ENCODE measurements around the gene CHI3L1.

Gene CHI3L1

DNA sequence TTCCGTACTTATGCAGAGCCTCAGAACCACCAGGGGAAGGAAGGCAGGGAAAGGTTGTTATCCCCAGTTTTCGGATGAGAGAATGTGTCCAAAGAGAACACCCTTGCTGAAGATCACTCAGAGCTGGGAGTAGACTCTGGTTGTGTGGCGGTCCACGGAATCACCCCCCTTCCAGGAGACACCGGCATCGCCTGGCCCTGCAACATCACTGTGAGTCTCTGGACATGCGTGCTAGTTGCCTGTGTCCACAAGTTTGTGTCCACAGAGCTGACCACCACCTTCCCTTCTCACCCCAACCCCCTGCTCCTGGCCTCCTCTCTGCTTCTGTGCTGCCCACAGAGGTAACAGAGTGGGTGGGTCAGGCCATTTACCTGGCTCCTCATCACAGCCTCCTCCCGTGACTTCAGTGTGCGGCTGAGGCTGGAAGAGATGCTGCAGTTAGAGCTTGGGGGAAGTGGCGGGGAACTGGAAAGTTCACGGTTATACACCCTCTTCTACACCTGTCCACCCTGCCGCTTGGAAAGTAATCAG lies 18.2 kb downstream of the CHI3L1 start:
- no peak for DNase-seq (ENCODE audit: low read depth)

DNA sequence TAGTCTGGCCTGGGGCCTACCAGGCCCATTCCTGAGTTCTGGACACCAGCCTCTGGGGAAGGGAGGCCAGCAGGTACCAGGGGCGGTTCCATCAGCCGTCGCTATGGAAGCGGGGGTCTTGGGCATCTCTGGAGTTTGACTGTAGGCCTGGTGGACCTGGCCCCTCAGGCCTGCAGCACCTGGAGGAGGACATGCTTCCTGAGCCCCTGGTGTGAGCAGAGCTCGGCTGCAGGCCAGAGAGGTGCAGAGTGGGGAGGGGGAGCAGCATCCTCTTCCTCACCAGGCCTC lies 18.6 kb downstream of the CHI3L1 start:
- no peak for DNase-seq (ENCODE audit: low read depth)

GRCh38 chr1:203167026-203167912 lies 19.2 kb downstream of the CHI3L1 start:
- DNase-seq (ENCODE audit: low read depth) = no peak

- no peak for DNase-seq (ENCODE audit: low read depth)
Measured at GRCh38 chr1:203166192-203166940, 20.1 kb downstream of the CHI3L1 start.

GRCh38 chr1:203165800-203166161 lies 20.7 kb downstream of the CHI3L1 start:
- no peak for DNase-seq (ENCODE audit: low read depth)

- no peak for DNase-seq (ENCODE audit: low read depth)
Measured at GRCh38 chr1:203165101-203165799, 21.3 kb downstream of the CHI3L1 start.

DNA sequence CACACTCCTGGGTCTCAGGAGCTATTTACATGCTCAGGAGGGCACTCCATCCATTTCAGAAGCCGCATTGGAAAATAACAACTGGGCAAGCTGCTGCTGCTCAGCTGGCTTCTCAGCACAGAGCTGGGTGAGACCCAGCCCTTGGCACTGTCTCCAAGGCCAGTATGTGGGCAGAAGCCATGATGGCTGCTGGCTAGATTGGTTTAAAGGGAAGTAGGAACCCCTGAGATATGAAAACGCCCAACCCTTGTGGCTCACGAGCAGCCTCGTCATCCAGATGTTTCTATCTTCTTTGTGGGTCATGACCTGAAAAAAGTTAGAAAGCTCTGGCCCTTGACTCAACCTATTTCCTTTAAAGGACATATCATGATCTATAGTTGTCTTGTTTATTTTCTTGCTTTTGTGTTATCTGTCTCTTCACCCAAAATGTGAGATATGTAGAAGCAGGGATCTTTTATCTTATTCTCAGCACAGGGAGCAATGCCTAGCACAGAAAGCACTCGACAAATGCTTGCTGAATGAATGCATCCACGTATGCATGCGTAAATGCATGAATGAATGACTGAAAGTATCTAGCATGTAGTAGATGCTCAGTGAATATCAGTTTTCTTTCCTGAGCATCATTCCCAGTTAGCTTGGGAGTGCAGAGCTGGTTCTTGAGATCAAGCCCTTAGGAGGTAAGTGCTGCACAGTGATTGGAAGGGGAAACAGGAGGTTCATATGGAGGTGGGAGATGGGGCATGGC lies 22.4 kb downstream of the CHI3L1 start:
- no peak for DNase-seq (ENCODE audit: low read depth)

DNA sequence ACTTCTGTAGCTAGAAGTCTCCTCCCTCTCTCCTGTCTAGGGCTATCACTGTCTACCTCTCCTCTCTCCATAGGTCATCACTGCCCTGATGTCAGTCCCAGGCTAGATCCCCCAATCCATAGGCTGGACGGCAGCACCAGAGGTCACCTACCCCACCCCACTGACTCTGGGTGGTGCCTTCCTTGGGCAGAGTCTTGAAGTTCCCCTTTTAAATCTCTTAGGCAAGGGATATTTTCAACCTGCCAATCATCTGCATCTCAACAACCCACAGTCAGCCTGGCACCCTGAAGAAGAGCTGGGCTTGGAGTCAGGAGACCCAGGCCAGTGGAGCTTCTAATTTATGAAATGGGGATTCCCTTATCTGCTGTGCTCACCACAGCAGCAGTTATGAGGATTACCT lies 24.1 kb downstream of the CHI3L1 start:
- DNase-seq (ENCODE audit: low read depth) = no peak

DNA sequence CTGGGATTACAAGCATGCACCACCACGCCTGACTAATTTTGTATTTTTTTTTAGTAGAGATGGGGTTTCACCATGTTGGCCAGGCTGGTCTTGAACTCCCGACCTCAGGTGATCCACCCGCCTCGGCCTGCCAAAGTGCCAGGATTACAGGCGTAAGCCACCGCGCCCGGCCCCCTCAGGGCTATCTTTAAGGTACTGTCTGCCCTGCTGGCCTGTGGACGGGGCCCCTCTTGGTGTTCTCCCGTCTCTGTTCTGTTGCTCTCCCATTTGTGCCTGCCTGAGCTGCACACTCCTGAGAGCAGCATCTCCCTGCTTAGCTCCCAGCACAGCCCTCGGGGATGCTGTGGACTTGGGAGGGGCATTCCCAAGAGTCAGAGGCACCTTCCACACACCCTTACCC lies 24.8 kb downstream of the CHI3L1 start:
- no peak for DNase-seq (ENCODE audit: low read depth)

DNA sequence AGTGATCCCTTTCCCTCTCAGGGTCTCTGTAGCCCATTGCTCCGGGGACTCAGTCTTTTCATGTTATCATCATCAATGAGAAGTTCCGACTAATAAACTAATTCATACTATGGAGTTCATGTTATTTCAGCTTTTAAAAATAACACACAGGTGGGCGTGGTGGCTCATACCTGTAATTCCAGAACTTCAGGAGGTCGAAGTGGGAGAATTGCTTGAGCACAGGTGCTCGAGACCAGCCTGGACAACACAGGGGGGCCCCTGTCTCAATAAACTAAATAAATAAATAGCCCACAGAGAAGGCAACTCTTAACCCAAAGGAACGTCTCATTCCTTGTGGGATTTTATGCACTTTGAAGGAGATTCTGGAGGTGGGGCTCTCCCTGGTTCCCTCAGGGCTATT lies 25.3 kb downstream of the CHI3L1 start:
- DNase-seq (ENCODE audit: low read depth) = no peak

DNA sequence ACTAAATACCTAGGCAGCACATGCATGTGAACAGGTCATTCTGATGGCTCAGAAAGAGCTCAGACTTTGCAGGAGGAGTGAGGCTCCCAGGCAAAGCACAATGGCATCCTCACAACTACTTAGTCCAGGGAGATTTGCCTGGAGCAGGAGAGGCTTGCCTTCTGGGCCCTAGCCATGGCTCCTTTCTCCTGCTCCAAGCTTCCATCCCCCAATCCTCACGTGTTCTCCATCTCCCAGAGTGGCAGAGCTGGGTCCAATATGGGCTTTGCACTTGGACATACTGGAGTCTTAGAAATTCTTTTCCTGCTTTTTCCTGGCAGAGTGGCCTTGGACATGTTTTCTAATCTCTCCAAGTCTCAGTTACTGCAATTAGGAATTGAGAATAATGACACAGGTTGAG lies 26.7 kb downstream of the CHI3L1 start:
- no peak for DNase-seq (ENCODE audit: low read depth)

GRCh38 chr1:203158960-203159665 lies 27.4 kb downstream of the CHI3L1 start:
- no peak for DNase-seq (ENCODE audit: low read depth)

DNA sequence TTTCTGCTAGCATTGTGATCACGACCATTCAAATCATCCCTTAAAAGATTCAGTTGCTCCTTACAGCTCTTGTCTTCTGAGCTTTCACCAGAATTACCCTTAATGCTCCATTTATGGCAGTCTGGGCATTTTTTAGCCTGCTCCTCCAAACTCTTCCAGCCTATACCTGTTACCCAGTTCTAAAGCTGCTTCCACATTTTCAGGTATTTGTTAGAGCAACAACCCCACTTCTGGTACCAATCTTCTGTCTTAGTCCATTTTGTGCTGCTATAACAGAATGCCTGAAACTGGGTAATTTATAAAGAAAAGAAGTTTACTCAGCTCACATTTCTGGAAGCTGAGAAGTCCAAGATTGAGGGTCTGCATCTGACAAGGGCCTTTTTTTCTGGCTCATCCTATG lies 28.1 kb downstream of the CHI3L1 start:
- DNase-seq (ENCODE audit: low read depth) = no peak

DNA sequence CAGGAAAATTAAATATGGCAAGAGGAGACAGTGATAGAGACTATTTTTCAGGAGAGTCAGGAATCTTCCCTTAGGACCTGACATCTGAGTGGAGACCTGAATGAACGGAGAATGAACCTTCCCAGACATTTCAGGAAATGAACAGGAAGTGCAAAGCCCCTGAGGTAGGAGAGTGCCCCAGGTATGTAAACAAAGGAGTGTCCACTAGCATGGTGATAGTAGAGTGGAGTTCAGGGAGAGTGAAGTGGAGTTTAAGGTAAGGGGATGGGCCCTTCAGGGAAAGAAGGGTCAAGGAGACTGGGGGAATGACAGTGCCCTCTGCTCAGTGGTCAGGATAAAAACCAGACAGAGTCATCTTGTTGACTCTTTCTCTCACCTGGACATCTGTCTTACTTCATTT lies 30.2 kb downstream of the CHI3L1 start:
- no peak for DNase-seq (ENCODE audit: low read depth)

GRCh38 chr1:203153989-203154821 lies 32.3 kb downstream of the CHI3L1 start:
- no peak for DNase-seq (ENCODE audit: low read depth)

- DNase-seq (ENCODE audit: low read depth) = no peak
Measured at GRCh38 chr1:203153051-203153988, 33.2 kb downstream of the CHI3L1 start.

DNA sequence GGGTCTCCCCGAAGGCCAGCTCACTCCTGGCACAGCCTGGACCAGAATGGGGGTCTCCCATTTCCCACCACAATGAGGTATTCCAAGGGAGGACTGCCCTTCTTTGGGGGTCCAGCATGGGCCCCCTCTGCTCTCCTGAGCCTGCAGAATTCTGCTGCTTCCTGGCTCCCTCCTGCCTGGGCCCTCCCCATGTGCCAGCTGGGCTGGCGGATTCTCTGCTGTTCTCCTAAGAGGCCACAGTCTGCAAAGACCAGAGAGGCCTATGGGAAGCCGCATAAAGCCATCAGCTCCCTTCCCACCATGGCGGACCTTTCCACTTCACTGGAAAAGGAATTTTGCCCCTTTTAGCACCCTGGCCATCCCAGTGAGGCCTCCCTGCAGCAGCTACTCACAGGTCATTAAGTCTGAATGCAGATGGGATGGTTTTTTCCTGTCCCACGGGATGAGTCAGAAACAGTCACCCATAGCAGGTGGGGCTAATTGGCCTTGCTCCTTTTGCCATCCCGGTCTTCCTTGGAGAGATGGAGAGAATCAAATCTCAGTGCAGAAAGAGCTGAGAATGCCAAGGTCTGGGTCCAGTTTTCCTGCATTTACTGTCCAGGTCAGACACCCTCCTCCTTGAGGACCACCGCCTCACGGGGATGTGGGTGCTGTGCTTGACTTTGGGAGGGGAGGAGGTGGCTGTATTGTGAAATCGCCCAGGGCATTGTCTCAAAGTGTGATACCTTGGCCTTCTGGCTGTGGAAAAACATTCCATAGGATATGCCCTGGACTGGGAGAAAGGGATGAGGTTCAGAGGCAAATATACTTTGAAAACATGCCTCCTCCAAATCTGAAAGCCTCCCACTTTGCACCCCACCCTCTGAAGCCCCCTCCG lies 34.1 kb downstream of the CHI3L1 start:
- no peak for DNase-seq (ENCODE audit: low read depth)

Measured in stromal cell of bone marrow (primary cell).